GM13977 (cell line): ENCODE measurements around the gene MYO1F.

Source experiments
- DNase-seq: peaks from one replicate; pipeline ENCODE4 v3.0.0; 2012; ENCODE audit warnings: low spot score
- CTCF ChIP-seq: IDR thresholded peaks from 2 replicates; pipeline ENCODE4 v1.5.1; 2012; ENCODE audit warnings: mild to moderate bottlenecking, control low read depth; ENCODE audit not compliant: insufficient read depth; ENCODE audit errors: extremely low read depth, missing control alignments
- in situ Hi-C: fragments of 300-500 bp; cut with MboI; formaldehyde crosslinking; loops from one replicate; pipeline ENCODE4 v1.12.0; 2022; ENCODE audit warnings: low sequenced_read_pairs, low pct_unique_long_range_greater_than_20kb, mixed read lengths, inconsistent platforms; ENCODE audit not compliant: unreplicated experiment

MYO1F gene

GRCh38 chr19:8489561-8490394 is 87.5 kb downstream of the MYO1F start:
- TF ChIP-seq CTCF: no peak
- no peak for DNase-seq
- in situ Hi-C loops: no loop called here

GRCh38 chr19:8488365-8488764 is 88.9 kb downstream of the MYO1F start:
- in situ Hi-C loops: no loop called here
- no peak for DNase-seq
- TF ChIP-seq CTCF: no peak

GRCh38 chr19:8487137-8487851 is 89.9 kb downstream of the MYO1F start:
- DNase-seq: no peak
- in situ Hi-C loops: no loop called here
- TF ChIP-seq CTCF: no peak

- in situ Hi-C loops: no loop called here
- no peak for DNase-seq
- TF ChIP-seq CTCF: no peak
Measured at GRCh38 chr19:8486661-8487136, 90.5 kb downstream of the MYO1F start.

- no peak for DNase-seq
- no peak for TF ChIP-seq CTCF
- in situ Hi-C loops: no loop called here
Measured at GRCh38 chr19:8485561-8486371, 91.5 kb downstream of the MYO1F start.

- DNase-seq: no peak
- in situ Hi-C loops: no loop called here
- TF ChIP-seq CTCF: no peak
Measured at GRCh38 chr19:8484331-8484894, 92.8 kb downstream of the MYO1F start.
